H1 (cell line): ENCODE data around the gene SMAD7. TPM values are rescaled to one million over a fixed set of nuclear protein-coding genes. Genes with fewer than 3 reads are reported as not detected.

ENCODE experiments used
- CTCF ChIA-PET: fragments of 300-600 bp; sonication (Branson Sonifier 250); formaldehyde crosslinking; loops from one replicate; lab custom pipeline; 2021; ENCODE audit not compliant: partially characterized antibody; lab: Charles Lee
- POLR2A ChIA-PET: fragments of 300-600 bp; sonication (Branson Sonifier 250); formaldehyde crosslinking; loops from one replicate; lab custom pipeline; 2021; ENCODE audit warnings: inconsistent platforms; ENCODE audit not compliant: partially characterized antibody; lab: Charles Lee
- DNase-seq, 2 experiments: peaks; one replicate each; pipeline versions ENCODE4 v3.0.0 to v3.0.0-alpha.2; 2010 to 2022; ENCODE audit warnings: low spot score in 2 of 2, low read depth in 1 of 2, mixed read lengths in 1 of 2
- FAIRE-seq: peaks from 2 replicates; lab custom pipeline; 2011; peaks lifted over from hg19 to GRCh38; lab: Jason Lieb, UNC
- H2AFZ ChIP-seq: 2 replicates; pipeline ENCODE4 v1.8.1; 2012; ENCODE audit warnings: low read length, inconsistent platforms
- H2AK5ac ChIP-seq: 2 replicates; pipeline ENCODE4 v1.6.1; 2013; ENCODE audit warnings: low read depth, low read length
- H2BK120ac ChIP-seq: replicated peaks from 2 replicates; pipeline ENCODE3; 2013; ENCODE audit warnings: low read depth, low read length, inconsistent platforms
- H2BK12ac ChIP-seq: 2 replicates; pipeline ENCODE4 v1.6.1; 2013; ENCODE audit warnings: low read depth, low read length
- H2BK15ac ChIP-seq: 2 replicates; pipeline ENCODE4 v1.6.1; 2013; ENCODE audit warnings: low read length
- H2BK20ac ChIP-seq: 2 replicates; pipeline ENCODE4 v1.6.1; 2013; ENCODE audit warnings: low read length
- H2BK5ac ChIP-seq: 2 replicates; pipeline ENCODE4 v1.6.1; 2013; ENCODE audit warnings: low read depth, low read length
- H3K14ac ChIP-seq: 2 replicates; pipeline ENCODE4 v1.6.1; 2013; ENCODE audit warnings: inconsistent platforms; ENCODE audit not compliant: insufficient read length
- H3K18ac ChIP-seq: 2 replicates; pipeline ENCODE4 v1.6.1; 2013; ENCODE audit warnings: low read length; ENCODE audit errors: extremely low read depth
- H3K23ac ChIP-seq: 2 replicates; pipeline ENCODE4 v1.6.1; 2013; ENCODE audit warnings: inconsistent platforms; ENCODE audit not compliant: insufficient read length
- H3K23me2 ChIP-seq: 2 replicates; pipeline ENCODE4 v1.6.1; 2013; ENCODE audit warnings: low read depth, low read length
- H3K27ac ChIP-seq: 2 replicates; pipeline ENCODE4 v1.6.1; 2011; ENCODE audit warnings: low read depth, low read length, inconsistent platforms
- H3K27me3 ChIP-seq, 4 experiments: replicated peaks in 1 of 4; 1 replicate in 1 of 4; 2 replicates in 3 of 4; pipeline versions ENCODE4 v1.6.1 to v1.8.1; 2011 to 2013; ENCODE audit warnings: low read length in 3 of 4, mild to moderate bottlenecking in 3 of 4, inconsistent platforms in 2 of 4, mixed read lengths in 2 of 4, moderate library complexity in 1 of 4; ENCODE audit not compliant: control insufficient read depth in 3 of 4, insufficient read depth in 3 of 4; ENCODE audit errors: extremely low read depth in 1 of 4
- H3K36me3 ChIP-seq, 4 experiments: 2 replicates each; pipeline versions ENCODE4 v1.6.1 to v1.8.1; 2011 to 2013; ENCODE audit warnings: mild to moderate bottlenecking in 4 of 4, low read length in 3 of 4, moderate library complexity in 2 of 4, control low read depth in 1 of 4, inconsistent platforms in 1 of 4; ENCODE audit not compliant: insufficient read depth in 4 of 4, control insufficient read depth in 2 of 4
- H3K4ac ChIP-seq: replicated peaks from 2 replicates; pipeline ENCODE3; 2013; ENCODE audit warnings: low read length, low read depth, mixed read lengths, inconsistent platforms; ENCODE audit not compliant: insufficient read length
- H3K4me1 ChIP-seq, 4 experiments: replicated peaks in 1 of 4; 1 replicate in 1 of 4; 2 replicates in 3 of 4; pipeline versions ENCODE4 v1.6.1 to v1.8.1; 2011 to 2013; ENCODE audit warnings: low read length in 3 of 4, inconsistent platforms in 2 of 4, mixed read lengths in 1 of 4; ENCODE audit not compliant: insufficient read depth in 4 of 4, control insufficient read depth in 3 of 4
- H3K4me2 ChIP-seq, 2 experiments: 2 replicates each; pipeline versions ENCODE4 v1.6.1 to v1.8.1; 2011 to 2013; ENCODE audit warnings: low read depth in 2 of 2, low read length in 2 of 2, control low read depth in 1 of 2, inconsistent platforms in 1 of 2, mild to moderate bottlenecking in 1 of 2; ENCODE audit not compliant: insufficient read depth in 1 of 2
- H3K4me3 ChIP-seq, 4 experiments: fragments of 200-600, 300-600 bp in 1 of 4; sonication (generic), shearing (Covaris generic), sonication (Bioruptor Twin) in 1 of 4; 2 replicates each; pipeline versions ENCODE4 v1.5.1 to v1.8.1; 2011 to 2016; ENCODE audit warnings: low read length in 4 of 4, low read depth in 3 of 4, control low read depth in 2 of 4, inconsistent platforms in 2 of 4, mild to moderate bottlenecking in 2 of 4, mixed read lengths in 1 of 4, moderate library complexity in 1 of 4; ENCODE audit not compliant: insufficient read depth in 2 of 4; ENCODE audit errors: extremely low read depth in 1 of 4
- H3K56ac ChIP-seq: replicated peaks from 2 replicates; pipeline ENCODE3; 2013; ENCODE audit warnings: low read depth, mild to moderate bottlenecking, mixed read lengths, low read length, inconsistent platforms; ENCODE audit not compliant: insufficient read length
- H3K79me1 ChIP-seq: 2 replicates; pipeline ENCODE4 v1.6.1; 2013; ENCODE audit warnings: low read depth, low read length, control low read depth
- H3K79me2 ChIP-seq, 2 experiments: 2 replicates each; pipeline versions ENCODE4 v1.6.1 to v1.8.1; 2012 to 2013; ENCODE audit warnings: low read length in 2 of 2, mild to moderate bottlenecking in 2 of 2, inconsistent platforms in 1 of 2; ENCODE audit not compliant: insufficient read depth in 2 of 2, control insufficient read depth in 1 of 2
- H3K9ac ChIP-seq, 4 experiments: replicated peaks in 1 of 4; 1 replicate in 1 of 4; 2 replicates in 3 of 4; pipeline versions ENCODE4 v1.6.1 to v1.8.1; 2011 to 2013; ENCODE audit warnings: low read depth in 3 of 4, low read length in 3 of 4, control low read depth in 2 of 4, mild to moderate bottlenecking in 2 of 4, moderate library complexity in 2 of 4, inconsistent platforms in 1 of 4; ENCODE audit errors: extremely low read depth in 1 of 4
- H3K9me3 ChIP-seq, 2 experiments: 2 replicates each; pipeline versions ENCODE4 v1.6.1 to v1.8.1; 2012 to 2013; ENCODE audit warnings: mild to moderate bottlenecking in 2 of 2, moderate library complexity in 2 of 2, control low read depth in 1 of 2, inconsistent platforms in 1 of 2, low read depth in 1 of 2, low read length in 1 of 2, mixed read lengths in 1 of 2; ENCODE audit not compliant: insufficient read depth in 2 of 2
- H4K20me1 ChIP-seq, 2 experiments: replicated peaks in 1 of 2; 2 replicates each; pipeline versions ENCODE3 to v1.8.1; 2011 to 2013; ENCODE audit warnings: inconsistent platforms in 2 of 2, low read length in 2 of 2, mild to moderate bottlenecking in 1 of 2; ENCODE audit not compliant: insufficient read depth in 2 of 2, control insufficient read depth in 1 of 2
- H4K5ac ChIP-seq: 2 replicates; pipeline ENCODE4 v1.6.1; 2013; ENCODE audit warnings: low read length, low read depth, mixed read lengths, inconsistent platforms; ENCODE audit not compliant: insufficient read length
- H4K8ac ChIP-seq: 2 replicates; pipeline ENCODE4 v1.8.0; 2013; ENCODE audit warnings: mild to moderate bottlenecking, moderate library complexity, low read length, inconsistent platforms; ENCODE audit not compliant: insufficient read depth; ENCODE audit errors: extremely low read depth
- H4K91ac ChIP-seq: replicated peaks from 2 replicates; pipeline ENCODE3; 2013; ENCODE audit warnings: low read length, mixed read lengths, inconsistent platforms; ENCODE audit not compliant: insufficient read length
- CBX5 ChIP-seq: fragments of 300-800, 300-1000 bp; sonication (generic); IDR thresholded peaks from 2 replicates; pipeline ENCODE4 v1.7.1; 2016; ENCODE audit warnings: antibody characterized with exemption, low read length, low read depth
- CEBPB ChIP-seq: IDR thresholded peaks from 2 replicates; pipeline ENCODE4 v1.6.1; 2012; ENCODE audit warnings: low read depth, low read length
- CHD1 ChIP-seq: IDR thresholded peaks from 2 replicates; pipeline ENCODE4 v1.6.1; 2012; ENCODE audit warnings: low read depth, low read length, improper control_type of control experiment
- GTF2F1 ChIP-seq: IDR thresholded peaks from 2 replicates; pipeline ENCODE4 v1.6.1; 2012; ENCODE audit warnings: low read depth, low read length, improper control_type of control experiment, borderline replicate concordance
- KDM1A ChIP-seq: fragments of 200-600, 300-600 bp; sonication (generic); IDR thresholded peaks from 2 replicates; pipeline ENCODE4 v1.7.1; 2016; ENCODE audit warnings: mild to moderate bottlenecking, low read length, borderline replicate concordance
- RAD21 ChIP-seq, 2 experiments: IDR thresholded peaks in 1 of 2; conservative IDR thresholded peaks in 1 of 2; 2 replicates each; pipeline ENCODE4 v1.6.1; 2011; ENCODE audit warnings: low read depth in 2 of 2, low read length in 2 of 2, improper control_type of control experiment in 1 of 2, inconsistent platforms in 1 of 2, mild to moderate bottlenecking in 1 of 2, moderate library complexity in 1 of 2
- RBBP5 ChIP-seq: IDR thresholded peaks from 2 replicates; pipeline ENCODE4 v1.7.1; 2012; ENCODE audit warnings: low read depth, mild to moderate bottlenecking, inconsistent platforms, low read length, moderate library complexity, borderline replicate concordance
- RNF2 ChIP-seq: fragments of 200-900, 300-1000 bp; sonication (generic); IDR thresholded peaks from 2 replicates; pipeline ENCODE4 v1.7.1; 2016; ENCODE audit warnings: borderline replicate concordance, low read depth, mild to moderate bottlenecking, antibody characterized with exemption, low read length; ENCODE audit not compliant: poor library complexity, severe bottlenecking; ENCODE audit errors: missing control alignments
- SP1 ChIP-seq: IDR thresholded peaks from 2 replicates; pipeline ENCODE4 v1.6.1; 2011; ENCODE audit warnings: low read depth, low read length
- SP4 ChIP-seq: IDR thresholded peaks from 2 replicates; pipeline ENCODE4 v1.6.1; 2012; ENCODE audit warnings: low read length, inconsistent platforms
- SRF ChIP-seq: IDR thresholded peaks from 2 replicates; pipeline ENCODE4 v1.6.1; 2011; ENCODE audit warnings: mild to moderate bottlenecking, low read depth, low read length, moderate library complexity
- TBP ChIP-seq: IDR thresholded peaks from 2 replicates; pipeline ENCODE4 v1.6.1; 2011; ENCODE audit warnings: low read depth, low read length, improper control_type of control experiment
- TEAD4 ChIP-seq: IDR thresholded peaks from 2 replicates; pipeline ENCODE4 v1.6.1; 2012; ENCODE audit warnings: low read depth, low read length, inconsistent platforms, mixed read lengths
- WGBS, 2 experiments: shearing (Covaris generic) in 1 of 2; methylation state at CpG; one replicate each; pipeline versions ENCODE4 v1.1.6 to v1.1.7; 2013 to 2015; ENCODE audit warnings: low lambda C conversion rate in 2 of 2, mixed read lengths in 2 of 2, inconsistent platforms in 1 of 2, low coverage in 1 of 2, missing lambda C conversion rate in 1 of 2; ENCODE audit not compliant: insufficient replicate concordance in 2 of 2, insufficient coverage in 1 of 2, insufficient read length in 1 of 2; ENCODE audit errors: extremely low coverage in 1 of 2, missing lambda C conversion rate in 1 of 2; 5-methylcytosine and 5-hydroxymethylcytosine counted together
- polyA plus RNA-seq, 7 experiments: library from polyadenylated mRNA; depleted of rRNA in 3 of 7; stranded (reverse) in 5 of 7; unstranded in 2 of 7; fragments of >200 nt in 5 of 7; fragments of 200-250 nt in 2 of 7; gene quantifications; 1 replicate in 5 of 7; 2 replicates in 1 of 7; 4 replicates in 1 of 7; pipeline versions ENCODE4 v1.2.1 to v1.2.3, GENCODE V29; 2011 to 2013; ENCODE audit warnings: missing spikeins in 2 of 7, mixed read lengths in 2 of 7
- total RNA-seq: library from RNA; stranded (reverse); fragmentation: NEBNext Ultra II Directional; extraction: Animal tissue kit (Norgen Biotek cat#: 25700); gene quantifications from 2 replicates; pipeline ENCODE4 v1.2.1, GENCODE V29; 2021

The SMAD7 gene
- total and polyA plus RNA-seq, 2 of the 8 experiments (the other 6 are each of a cell fraction or from before 2014, with no cell fraction given) = 6.5 to 15.5 TPM

DNA sequence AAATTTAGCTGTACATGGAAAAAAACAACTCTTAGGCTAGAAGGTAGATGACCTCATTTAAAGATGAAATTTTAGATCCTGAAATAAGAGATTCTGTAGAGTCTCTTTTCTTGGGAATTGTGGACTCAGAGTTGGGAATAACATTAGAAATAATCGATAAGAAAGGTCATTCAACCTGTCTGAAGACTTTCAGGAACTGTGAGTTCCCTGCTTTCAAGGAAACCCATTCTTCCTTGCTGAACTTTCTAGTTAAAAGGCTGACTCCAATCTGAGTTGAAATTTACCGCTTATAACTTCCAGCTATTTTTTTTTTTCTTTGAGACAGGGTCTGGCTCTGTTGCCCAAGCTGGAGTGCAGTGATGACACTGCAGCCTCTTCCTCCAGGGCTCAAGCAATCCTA is 16.8 kb upstream of the SMAD7 start:
- H3K79me1 ChIP-seq = no peaks in the 10 kb centered on the region
- DNase-seq (no peak), FAIRE-seq (no peak)
- peaks cover 0 to under 1% (median 0%) of the 10 kb centered on the region in 4 experiments; a peak in 2 of 7 replicates for H3K27me3 ChIP-seq
- H3K27ac ChIP-seq = no peak overlapping the region
- POLR2A ChIA-PET = interaction anchor here (0.7 to 2.6 kb wide), 4 partner anchors 8 to 21 kb away, joined by 4 to 13 read pairs (median 8); no protein-coding TSS in a partner anchor
- H3K23ac ChIP-seq = no peak overlapping the region
- H3K9ac ChIP-seq = no peak overlapping the region
- H2BK15ac ChIP-seq = no peak overlapping the region
- peaks cover 11 to 18% (median 14%) of the 10 kb centered on the region in 4 experiments for H3K4me1 ChIP-seq
- no peak overlapping the region for H3K14ac ChIP-seq
- H3K79me2 ChIP-seq = no peaks in the 10 kb centered on the region
- peak overlapping the region; percentile 31; the same call in 1 of the 2 replicates for H2BK12ac ChIP-seq
- no peaks in the 10 kb centered on the region for H4K20me1 ChIP-seq
- H2AFZ ChIP-seq = no peak overlapping the region
- no peak overlapping the region; a peak in 1 of 4 replicates for H3K4me2 ChIP-seq
- H4K91ac ChIP-seq = no peak overlapping the region
- 0 out of 2 replicates have a peak overlapping the region, but pooled peaks have one; percentile 18 for H2AK5ac ChIP-seq
- no peak overlapping the region for H4K8ac ChIP-seq
- H3K4me3 ChIP-seq = no peak overlapping the region
- H3K56ac ChIP-seq = no peak overlapping the region
- no peak overlapping the region for H4K5ac ChIP-seq
- CTCF ChIA-PET = interaction anchor here (0.7 to 1.5 kb wide), 6 partner anchors 8 to 497 kb away, joined by 3 to 7 read pairs (median 4); no protein-coding TSS in a partner anchor
- no peak overlapping the region for H3K4ac ChIP-seq
- H2BK5ac ChIP-seq = peak overlapping the region; percentile 3; the same call in 1 of the 2 replicates
- H3K36me3 ChIP-seq = no peaks in the 10 kb centered on the region
- H3K9me3 ChIP-seq = no peaks in the 10 kb centered on the region
- H3K23me2 ChIP-seq = no peaks in the 10 kb centered on the region; the same call in 1 of the 2 replicates
- WGBS, 2 experiments = 93% methylated on average over 2 of the region's 2 CpGs; no CpG with 5 or more reads in 1 of the 2 experiments
- no peak overlapping the region for H2BK120ac ChIP-seq
- peak overlapping the region; percentile 7 for H2BK20ac ChIP-seq
- H3K18ac ChIP-seq = peak overlapping the region; percentile 5; the same call in 1 of the 2 replicates
- no peak for TF ChIP-seq RNF2
- no peak for TF ChIP-seq CBX5
- TF ChIP-seq CHD1 = no peak
- TF ChIP-seq SP1 = no peak
- TF ChIP-seq RAD21 (IDR thresholded peaks at IDR 0.05 in 1 of 2, conservative IDR thresholded peaks at IDR 0.05 in 1 of 2; ENCODE audit: low read depth in 2 of 2, low read length in 2 of 2) = no peak
- no peak for TF ChIP-seq CEBPB
- TF ChIP-seq RBBP5 = no peak
- no peak for TF ChIP-seq SRF
- TF ChIP-seq KDM1A = no peak
- TF ChIP-seq TBP = no peak
- TF ChIP-seq SP4 = no peak
- no peak for TF ChIP-seq GTF2F1
- no peak for TF ChIP-seq TEAD4
